GM18499 (cell line): ENCODE measurements around the gene ALKBH1.
"Not testable (repeated sequence)": the region's sequence is repeated elsewhere in the genome, so short reads cannot be mapped to it uniquely, and the experiment has no call there.

Source experiments
- ATAC-seq: cut with Tn5 transposase; IDR thresholded peaks from one replicate; pipeline ENCODE4 v1.9.1; 2021; ENCODE audit warnings: moderate number of reproducible peaks; ENCODE audit not compliant: insufficient read depth, unreplicated experiment

Gene ALKBH1

GRCh38 chr14:77674931-77675330 lies 32.9 kb downstream of the ALKBH1 start:
- ATAC-seq, result no peak

GRCh38 chr14:77673193-77673592 lies 34.6 kb downstream of the ALKBH1 start:
- ATAC-seq, result no peak

- ATAC-seq, result no peak
These were observed 40.5 kb downstream of the ALKBH1 start for GRCh38 chr14:77667331-77667730.

GRCh38 chr14:77663293-77663692 lies 44.5 kb downstream of the ALKBH1 start:
- no peak for ATAC-seq

- ATAC-seq, result not testable (repeated sequence)
These were observed 46.3 kb downstream of the ALKBH1 start for GRCh38 chr14:77661562-77661961.

- no peak for ATAC-seq
These were observed 47.1 kb downstream of the ALKBH1 start for GRCh38 chr14:77660754-77661153.

GRCh38 chr14:77659831-77660230 lies 48.0 kb downstream of the ALKBH1 start:
- ATAC-seq, result no peak

- no peak for ATAC-seq
These were observed 50.5 kb downstream of the ALKBH1 start for GRCh38 chr14:77657280-77657679.

- ATAC-seq, result no peak
These were observed 53.8 kb downstream of the ALKBH1 start for GRCh38 chr14:77654001-77654441.

GRCh38 chr14:77649326-77649725 lies 58.5 kb downstream of the ALKBH1 start:
- no peak for ATAC-seq

GRCh38 chr14:77648520-77649200 lies 59.2 kb downstream of the ALKBH1 start:
- ATAC-seq, result no peak

- no peak for ATAC-seq
These were observed 60.0 kb downstream of the ALKBH1 start for GRCh38 chr14:77647853-77648252.

GRCh38 chr14:77646907-77647306 lies 60.9 kb downstream of the ALKBH1 start:
- no peak for ATAC-seq

- no peak for ATAC-seq
These were observed 62.1 kb downstream of the ALKBH1 start for GRCh38 chr14:77645520-77646230.

GRCh38 chr14:77642407-77642806 lies 65.4 kb downstream of the ALKBH1 start:
- ATAC-seq, result no peak

- no peak for ATAC-seq
These were observed 66.1 kb downstream of the ALKBH1 start for GRCh38 chr14:77641534-77642341.

GRCh38 chr14:77640756-77641533 lies 66.9 kb downstream of the ALKBH1 start:
- no peak for ATAC-seq

GRCh38 chr14:77638771-77639171 lies 69.1 kb downstream of the ALKBH1 start:
- ATAC-seq, result no peak

GRCh38 chr14:77635869-77636268 lies 72.0 kb downstream of the ALKBH1 start:
- not testable (repeated sequence) for ATAC-seq

- not testable (repeated sequence) for ATAC-seq
These were observed 72.4 kb downstream of the ALKBH1 start for GRCh38 chr14:77635466-77635865.
